HepG2 (cell line): Measurements from ENCODE around the gene SP6. TPM values are rescaled to one million over a fixed set of nuclear protein-coding genes. Genes with fewer than 3 reads are reported as not detected.

ENCODE experiments used
- AGO1 ChIP-seq: fragments of 200-400 bp; formaldehyde crosslinking; IDR thresholded peaks from 2 replicates; pipeline ENCODE4 v1.6.1; 2017; ENCODE audit warnings: mild to moderate bottlenecking, low read depth, low read length, moderate library complexity; ENCODE audit not compliant: poor library complexity, severe bottlenecking
- EEA1 ChIP-seq: sonication (generic); formaldehyde crosslinking; IDR thresholded peaks from 2 replicates; pipeline ENCODE4 v1.5.1; 2020; ENCODE audit warnings: mild to moderate bottlenecking, missing genetic modification reagents, borderline replicate concordance
- HNRNPH1 ChIP-seq: fragments of 200-400 bp; formaldehyde crosslinking; optimal IDR thresholded peaks from 2 replicates; pipeline ENCODE3; 2017; ENCODE audit warnings: mild to moderate bottlenecking, low read depth, low read length
- IRF2 ChIP-seq: IDR thresholded peaks from 2 replicates; pipeline ENCODE4 v1.6.1; 2018; ENCODE audit warnings: missing genetic modification reagents, missing compliant biosample characterization
- KLF16 ChIP-seq, 2 experiments: sonication (generic) in 1 of 2; formaldehyde crosslinking in 1 of 2; IDR thresholded peaks; 2 replicates each; pipeline versions ENCODE4 v1.6.1 to v1.8.0; 2016 to 2023; ENCODE audit warnings: missing genetic modification reagents in 2 of 2, missing compliant biosample characterization in 1 of 2
- MTERF4 ChIP-seq: sonication (generic); formaldehyde crosslinking; IDR thresholded peaks from 2 replicates; pipeline ENCODE4 v1.8.0; 2023; ENCODE audit warnings: mild to moderate bottlenecking, missing genetic modification reagents
- MXD1 ChIP-seq: sonication (generic); formaldehyde crosslinking; IDR thresholded peaks from 2 replicates; pipeline ENCODE4 v1.4.0; 2020; ENCODE audit warnings: mild to moderate bottlenecking, missing genetic modification reagents
- SOX6 ChIP-seq, 2 experiments: fragments of 450-650 bp in 1 of 2; sonication (generic) in 1 of 2; formaldehyde crosslinking in 1 of 2; IDR thresholded peaks; 2 replicates each; pipeline versions ENCODE4 v1.4.0 to v1.6.1; 2017 to 2020; ENCODE audit warnings: antibody characterized with exemption in 1 of 2, mild to moderate bottlenecking in 1 of 2, missing genetic modification reagents in 1 of 2
- U2AF1 ChIP-seq: fragments of 200-400 bp; formaldehyde crosslinking; optimal IDR thresholded peaks from 2 replicates; pipeline ENCODE3; 2017; ENCODE audit warnings: mild to moderate bottlenecking, low read depth, low read length
- ZBTB10 ChIP-seq: sonication (generic); formaldehyde crosslinking; IDR thresholded peaks from 2 replicates; pipeline ENCODE4 v1.4.0; 2020; ENCODE audit warnings: missing genetic modification reagents, borderline replicate concordance
- ZBTB46 ChIP-seq: sonication (generic); formaldehyde crosslinking; IDR thresholded peaks from 2 replicates; pipeline ENCODE4 v1.4.0; 2020; ENCODE audit warnings: mild to moderate bottlenecking, missing genetic modification reagents, borderline replicate concordance
- ZNF318 ChIP-seq: sonication (generic); formaldehyde crosslinking; IDR thresholded peaks from 2 replicates; pipeline ENCODE4 v1.4.0; 2020; ENCODE audit warnings: mild to moderate bottlenecking, missing genetic modification reagents
- ZNF33B ChIP-seq: sonication (generic); formaldehyde crosslinking; IDR thresholded peaks from 2 replicates; pipeline ENCODE4 v1.5.1; 2020; ENCODE audit warnings: mild to moderate bottlenecking, missing genetic modification reagents
- ZNF552 ChIP-seq: sonication (generic); formaldehyde crosslinking; IDR thresholded peaks from 2 replicates; pipeline ENCODE4 v1.9.0; 2022; ENCODE audit warnings: missing genetic modification reagents, mild to moderate bottlenecking, borderline replicate concordance
- polyA plus RNA-seq, 8 experiments: library from polyadenylated mRNA; depleted of rRNA in 3 of 8; stranded (reverse) in 7 of 8; unstranded in 1 of 8; fragments of >200 nt; fragmentation: Illumina TruSeq in 4 of 8; extraction: Trizol in 4 of 8; gene quantifications; 2 replicates each; pipeline versions ENCODE4 v1.2.1 to v1.2.3, GENCODE V29; 2011 to 2016; ENCODE audit warnings: low read depth in 4 of 8, missing spikeins in 1 of 8, mixed read lengths in 1 of 8; ENCODE audit not compliant: insufficient read depth in 1 of 8
- total RNA-seq, 5 experiments: library from RNA; depleted of rRNA; stranded (reverse); fragments of >200 nt; fragmentation: Illumina TruSeq; extraction: Trizol; gene quantifications; 2 replicates each; pipeline ENCODE4 v1.2.3, GENCODE V29; 2016; ENCODE audit warnings: low read depth in 1 of 5

The SP6 gene
- total and polyA plus RNA-seq, 2 of the 13 experiments (the other 11 are each of a cell fraction or from before 2014, with no cell fraction given), result 0.07 TPM

- TF ChIP-seq ZBTB10 (no peak), MTERF4 (CRISPR knock-in tag) (no peak), U2AF1 (no peak), EEA1 (CRISPR knock-in tag) (no peak), HNRNPH1 (no peak), ZNF33B (CRISPR knock-in tag) (no peak), SOX6 (IDR thresholded peaks at IDR 0.05) (no peak), SOX6 (CRISPR knock-in tag; IDR thresholded peaks at IDR 0.05) (peak; percentile 36; the same call in 1 of the 2 replicates), ZNF552 (no peak), MXD1 (no peak), IRF2 (CRISPR knock-in tag) (no peak), ZBTB46 (CRISPR knock-in tag) (no peak), AGO1 (no peak), ZNF318 (CRISPR knock-in tag) (no peak), KLF16 (CRISPR knock-in tag; IDR thresholded peaks at IDR 0.05) (peak in 1 of 2 experiments; percentile 17; a peak in 1 of 4 replicates)
These were observed 6.7 kb downstream of the SP6 start (continued) for GRCh38 chr17:47844227-47844626.
